H1 (cell line): ENCODE measurements around the gene STX18. TPM values are rescaled to one million over a fixed set of nuclear protein-coding genes. Genes with fewer than 3 reads are reported as not detected.

ENCODE experiments used
- CTCF ChIA-PET: fragments of 300-600 bp; sonication (Branson Sonifier 250); formaldehyde crosslinking; loops from one replicate; lab custom pipeline; 2021; ENCODE audit not compliant: partially characterized antibody; lab: Charles Lee
- POLR2A ChIA-PET: fragments of 300-600 bp; sonication (Branson Sonifier 250); formaldehyde crosslinking; loops from one replicate; lab custom pipeline; 2021; ENCODE audit warnings: inconsistent platforms; ENCODE audit not compliant: partially characterized antibody; lab: Charles Lee
- DNase-seq, 2 experiments: peaks; one replicate each; pipeline versions ENCODE4 v3.0.0 to v3.0.0-alpha.2; 2010 to 2022; ENCODE audit warnings: low spot score in 2 of 2, low read depth in 1 of 2, mixed read lengths in 1 of 2
- FAIRE-seq: peaks from 2 replicates; lab custom pipeline; 2011; peaks lifted over from hg19 to GRCh38; lab: Jason Lieb, UNC
- H2AFZ ChIP-seq: 2 replicates; pipeline ENCODE4 v1.8.1; 2012; ENCODE audit warnings: low read length, inconsistent platforms
- H2AK5ac ChIP-seq: 2 replicates; pipeline ENCODE4 v1.6.1; 2013; ENCODE audit warnings: low read depth, low read length
- H2BK120ac ChIP-seq: replicated peaks from 2 replicates; pipeline ENCODE3; 2013; ENCODE audit warnings: low read depth, low read length, inconsistent platforms
- H2BK12ac ChIP-seq: 2 replicates; pipeline ENCODE4 v1.6.1; 2013; ENCODE audit warnings: low read depth, low read length
- H2BK15ac ChIP-seq: 2 replicates; pipeline ENCODE4 v1.6.1; 2013; ENCODE audit warnings: low read length
- H2BK20ac ChIP-seq: 2 replicates; pipeline ENCODE4 v1.6.1; 2013; ENCODE audit warnings: low read length
- H2BK5ac ChIP-seq: 2 replicates; pipeline ENCODE4 v1.6.1; 2013; ENCODE audit warnings: low read depth, low read length
- H3K14ac ChIP-seq: 2 replicates; pipeline ENCODE4 v1.6.1; 2013; ENCODE audit warnings: inconsistent platforms; ENCODE audit not compliant: insufficient read length
- H3K18ac ChIP-seq: 2 replicates; pipeline ENCODE4 v1.6.1; 2013; ENCODE audit warnings: low read length; ENCODE audit errors: extremely low read depth
- H3K23ac ChIP-seq: 2 replicates; pipeline ENCODE4 v1.6.1; 2013; ENCODE audit warnings: inconsistent platforms; ENCODE audit not compliant: insufficient read length
- H3K23me2 ChIP-seq: 2 replicates; pipeline ENCODE4 v1.6.1; 2013; ENCODE audit warnings: low read depth, low read length
- H3K27ac ChIP-seq: 2 replicates; pipeline ENCODE4 v1.6.1; 2011; ENCODE audit warnings: low read depth, low read length, inconsistent platforms
- H3K27me3 ChIP-seq, 4 experiments: replicated peaks in 1 of 4; 1 replicate in 1 of 4; 2 replicates in 3 of 4; pipeline versions ENCODE4 v1.6.1 to v1.8.1; 2011 to 2013; ENCODE audit warnings: low read length in 3 of 4, mild to moderate bottlenecking in 3 of 4, inconsistent platforms in 2 of 4, mixed read lengths in 2 of 4, moderate library complexity in 1 of 4; ENCODE audit not compliant: control insufficient read depth in 3 of 4, insufficient read depth in 3 of 4; ENCODE audit errors: extremely low read depth in 1 of 4
- H3K36me3 ChIP-seq, 4 experiments: 2 replicates each; pipeline versions ENCODE4 v1.6.1 to v1.8.1; 2011 to 2013; ENCODE audit warnings: mild to moderate bottlenecking in 4 of 4, low read length in 3 of 4, moderate library complexity in 2 of 4, control low read depth in 1 of 4, inconsistent platforms in 1 of 4; ENCODE audit not compliant: insufficient read depth in 4 of 4, control insufficient read depth in 2 of 4
- H3K4ac ChIP-seq: replicated peaks from 2 replicates; pipeline ENCODE3; 2013; ENCODE audit warnings: low read length, low read depth, mixed read lengths, inconsistent platforms; ENCODE audit not compliant: insufficient read length
- H3K4me1 ChIP-seq, 4 experiments: replicated peaks in 1 of 4; 1 replicate in 1 of 4; 2 replicates in 3 of 4; pipeline versions ENCODE4 v1.6.1 to v1.8.1; 2011 to 2013; ENCODE audit warnings: low read length in 3 of 4, inconsistent platforms in 2 of 4, mixed read lengths in 1 of 4; ENCODE audit not compliant: insufficient read depth in 4 of 4, control insufficient read depth in 3 of 4
- H3K4me2 ChIP-seq, 2 experiments: 2 replicates each; pipeline versions ENCODE4 v1.6.1 to v1.8.1; 2011 to 2013; ENCODE audit warnings: low read depth in 2 of 2, low read length in 2 of 2, control low read depth in 1 of 2, inconsistent platforms in 1 of 2, mild to moderate bottlenecking in 1 of 2; ENCODE audit not compliant: insufficient read depth in 1 of 2
- H3K4me3 ChIP-seq, 4 experiments: fragments of 200-600, 300-600 bp in 1 of 4; sonication (generic), shearing (Covaris generic), sonication (Bioruptor Twin) in 1 of 4; 2 replicates each; pipeline versions ENCODE4 v1.5.1 to v1.8.1; 2011 to 2016; ENCODE audit warnings: low read length in 4 of 4, low read depth in 3 of 4, control low read depth in 2 of 4, inconsistent platforms in 2 of 4, mild to moderate bottlenecking in 2 of 4, mixed read lengths in 1 of 4, moderate library complexity in 1 of 4; ENCODE audit not compliant: insufficient read depth in 2 of 4; ENCODE audit errors: extremely low read depth in 1 of 4
- H3K56ac ChIP-seq: replicated peaks from 2 replicates; pipeline ENCODE3; 2013; ENCODE audit warnings: low read depth, mild to moderate bottlenecking, mixed read lengths, low read length, inconsistent platforms; ENCODE audit not compliant: insufficient read length
- H3K79me1 ChIP-seq: 2 replicates; pipeline ENCODE4 v1.6.1; 2013; ENCODE audit warnings: low read depth, low read length, control low read depth
- H3K79me2 ChIP-seq, 2 experiments: 2 replicates each; pipeline versions ENCODE4 v1.6.1 to v1.8.1; 2012 to 2013; ENCODE audit warnings: low read length in 2 of 2, mild to moderate bottlenecking in 2 of 2, inconsistent platforms in 1 of 2; ENCODE audit not compliant: insufficient read depth in 2 of 2, control insufficient read depth in 1 of 2
- H3K9ac ChIP-seq, 4 experiments: replicated peaks in 1 of 4; 1 replicate in 1 of 4; 2 replicates in 3 of 4; pipeline versions ENCODE4 v1.6.1 to v1.8.1; 2011 to 2013; ENCODE audit warnings: low read depth in 3 of 4, low read length in 3 of 4, control low read depth in 2 of 4, mild to moderate bottlenecking in 2 of 4, moderate library complexity in 2 of 4, inconsistent platforms in 1 of 4; ENCODE audit errors: extremely low read depth in 1 of 4
- H3K9me3 ChIP-seq, 2 experiments: 2 replicates each; pipeline versions ENCODE4 v1.6.1 to v1.8.1; 2012 to 2013; ENCODE audit warnings: mild to moderate bottlenecking in 2 of 2, moderate library complexity in 2 of 2, control low read depth in 1 of 2, inconsistent platforms in 1 of 2, low read depth in 1 of 2, low read length in 1 of 2, mixed read lengths in 1 of 2; ENCODE audit not compliant: insufficient read depth in 2 of 2
- H4K20me1 ChIP-seq, 2 experiments: replicated peaks in 1 of 2; 2 replicates each; pipeline versions ENCODE3 to v1.8.1; 2011 to 2013; ENCODE audit warnings: inconsistent platforms in 2 of 2, low read length in 2 of 2, mild to moderate bottlenecking in 1 of 2; ENCODE audit not compliant: insufficient read depth in 2 of 2, control insufficient read depth in 1 of 2
- H4K5ac ChIP-seq: 2 replicates; pipeline ENCODE4 v1.6.1; 2013; ENCODE audit warnings: low read length, low read depth, mixed read lengths, inconsistent platforms; ENCODE audit not compliant: insufficient read length
- H4K8ac ChIP-seq: 2 replicates; pipeline ENCODE4 v1.8.0; 2013; ENCODE audit warnings: mild to moderate bottlenecking, moderate library complexity, low read length, inconsistent platforms; ENCODE audit not compliant: insufficient read depth; ENCODE audit errors: extremely low read depth
- H4K91ac ChIP-seq: replicated peaks from 2 replicates; pipeline ENCODE3; 2013; ENCODE audit warnings: low read length, mixed read lengths, inconsistent platforms; ENCODE audit not compliant: insufficient read length
- CHD2 ChIP-seq: IDR thresholded peaks from 2 replicates; pipeline ENCODE4 v1.6.1; 2012; ENCODE audit warnings: low read length, improper control_type of control experiment
- HDAC2 ChIP-seq, 2 experiments: fragments of 300-600 bp in 1 of 2; sonication (generic) in 1 of 2; IDR thresholded peaks; 2 replicates each; pipeline ENCODE4 v1.6.1; 2011 to 2012; ENCODE audit warnings: low read depth in 2 of 2, low read length in 2 of 2, mild to moderate bottlenecking in 2 of 2, moderate library complexity in 2 of 2, borderline replicate concordance in 1 of 2, inconsistent platforms in 1 of 2
- KDM5A ChIP-seq: fragments of 200-600 bp; IDR thresholded peaks from 2 replicates; pipeline ENCODE4 v1.7.1; 2012; ENCODE audit warnings: mild to moderate bottlenecking, low read length, inconsistent platforms, mixed read lengths
- RNF2 ChIP-seq: fragments of 200-900, 300-1000 bp; sonication (generic); IDR thresholded peaks from 2 replicates; pipeline ENCODE4 v1.7.1; 2016; ENCODE audit warnings: borderline replicate concordance, low read depth, mild to moderate bottlenecking, antibody characterized with exemption, low read length; ENCODE audit not compliant: poor library complexity, severe bottlenecking; ENCODE audit errors: missing control alignments
- SIRT6 ChIP-seq: IDR thresholded peaks from one replicate; pipeline ENCODE4 v1.7.1; 2012; ENCODE audit warnings: low read length, inconsistent platforms
- SP2 ChIP-seq: IDR thresholded peaks from 2 replicates; pipeline ENCODE4 v1.6.1; 2012; ENCODE audit warnings: mild to moderate bottlenecking, low read length, inconsistent platforms
- WGBS, 2 experiments: shearing (Covaris generic) in 1 of 2; methylation state at CpG; one replicate each; pipeline versions ENCODE4 v1.1.6 to v1.1.7; 2013 to 2015; ENCODE audit warnings: low lambda C conversion rate in 2 of 2, mixed read lengths in 2 of 2, inconsistent platforms in 1 of 2, low coverage in 1 of 2, missing lambda C conversion rate in 1 of 2; ENCODE audit not compliant: insufficient replicate concordance in 2 of 2, insufficient coverage in 1 of 2, insufficient read length in 1 of 2; ENCODE audit errors: extremely low coverage in 1 of 2, missing lambda C conversion rate in 1 of 2; 5-methylcytosine and 5-hydroxymethylcytosine counted together
- long read RNA-seq, 2 experiments: library from RNA in 1 of 2; library from capped mRNA in 1 of 2; stranded (forward); transcript quantifications; one replicate each; pipeline ENCODE4 v2.0.0, GENCODE V29; 2021; ENCODE audit warnings: inconsistent platforms in 1 of 2
- polyA minus RNA-seq, 3 experiments: library from RNA; depleted of rRNA, polyadenylated mRNA; stranded (reverse); fragments of >200 nt; gene quantifications; 1 replicate in 2 of 3; 2 replicates in 1 of 3; pipeline ENCODE4 v1.2.3, GENCODE V29; 2011
- polyA plus RNA-seq, 7 experiments: library from polyadenylated mRNA; depleted of rRNA in 3 of 7; stranded (reverse) in 5 of 7; unstranded in 2 of 7; fragments of >200 nt in 5 of 7; fragments of 200-250 nt in 2 of 7; gene quantifications; 1 replicate in 5 of 7; 2 replicates in 1 of 7; 4 replicates in 1 of 7; pipeline versions ENCODE4 v1.2.1 to v1.2.3, GENCODE V29; 2011 to 2013; ENCODE audit warnings: missing spikeins in 2 of 7, mixed read lengths in 2 of 7
- total RNA-seq: library from RNA; stranded (reverse); fragmentation: NEBNext Ultra II Directional; extraction: Animal tissue kit (Norgen Biotek cat#: 25700); gene quantifications from 2 replicates; pipeline ENCODE4 v1.2.1, GENCODE V29; 2021

The STX18 gene
- total RNA-seq (18.3 and 20.0 TPM in 2 replicates), polyA plus RNA-seq (2011; rRNA removed) (9.8 and 14.6 TPM in 2 replicates), polyA minus RNA-seq (2011; rRNA and poly(A)+ RNA removed) (13.0 and 13.2 TPM in 2 replicates)
- 15.2 TPM for polyA plus RNA-seq (2011; cell fraction: cytosol; rRNA removed)
- polyA plus RNA-seq (2011; cell fraction: nucleus; rRNA removed), result 13.5 TPM
- 15.6 to 17.3 TPM (median 16.7 TPM) in 4 replicates for polyA plus RNA-seq (2012, experiment 1 of 2)
- polyA plus RNA-seq (2012, experiment 2 of 2), result 4.7 TPM
- polyA plus RNA-seq (2013, experiment 1 of 2), result 14.5 TPM
- polyA plus RNA-seq (2013, experiment 2 of 2), result 13.5 TPM
- polyA minus RNA-seq (2011; cell fraction: cytosol; rRNA and poly(A)+ RNA removed), result 9.8 TPM
- polyA minus RNA-seq (2011; cell fraction: nucleus; rRNA and poly(A)+ RNA removed), result 13.9 TPM
- long read RNA-seq, experiment 1, transcript STX18-201 (11 exons, 2,138 nt), result major isoform, 9 of 20 reads
- long read RNA-seq, experiment 1, partial matches to known transcripts, result 6 of 20 reads
- long read RNA-seq, experiment 1, other reads (novel, unspliced or antisense), result 2 of 20 reads
- long read RNA-seq, experiment 2, transcript STX18-201 (11 exons, 2,138 nt), result major isoform, 7 of 9 reads
- long read RNA-seq, experiment 2, partial matches to known transcripts, result 0 of 9 reads
- long read RNA-seq, experiment 2, other reads (novel, unspliced or antisense), result 2 of 9 reads

- Histone ChIP-seq H3K79me2 (peaks cover 4 to 44% of the 10 kb centered on the region in 2 experiments; a peak in 3 of 4 replicates), H3K18ac (peak within 1 kb of the TSS; percentile 95), H2BK5ac (peak within 1 kb of the TSS; percentile 82; the same call in 1 of the 2 replicates), H3K36me3 (peaks cover 0 to 7% (median 2%) of the 10 kb centered on the region in 4 experiments; a peak in 3 of 8 replicates), H3K23ac (no peak within 1 kb of the TSS), H3K23me2 (peaks cover 9% of the 10 kb centered on the region), H3K56ac (no peak within 1 kb of the TSS), H4K91ac (peak within 1 kb of the TSS; percentile 71), H4K20me1 (peaks cover 2 to 6% of the 10 kb centered on the region in 2 experiments), H4K8ac (peak within 1 kb of the TSS; percentile 97), H3K4me3 (peak within 1 kb of the TSS; percentile 88 to 95 (median 90)), H3K27ac (peak within 1 kb of the TSS; percentile 86), H3K9me3 (no peaks in the 10 kb centered on the region), H3K79me1 (peaks cover 6% of the 10 kb centered on the region), H2BK20ac (no peak within 1 kb of the TSS), H2AFZ (peak within 1 kb of the TSS; percentile 90), H3K14ac (no peak within 1 kb of the TSS), H3K4me2 (peak within 1 kb of the TSS; percentile 72 to 82), H3K4me1 (0 out of 7 replicates have a peak, but pooled peaks cover 0 to 3% (median 0%) of the 10 kb centered on the region in 4 experiments), H3K4ac (no peak within 1 kb of the TSS), H2BK120ac (no peak within 1 kb of the TSS), H3K9ac (peak within 1 kb of the TSS; percentile 77 to 91 (median 86)), H2AK5ac (no peak within 1 kb of the TSS; the same call in 1 of the 2 replicates), H3K27me3 (no peaks in the 10 kb centered on the region), H4K5ac (peak within 1 kb of the TSS; percentile 67), H2BK15ac (peak within 1 kb of the TSS; percentile 74; the same call in 1 of the 2 replicates), H2BK12ac (no peak within 1 kb of the TSS)
- CTCF ChIA-PET, result interaction anchor here (0.7 to 3.7 kb wide), 13 partner anchors 14 to 136 kb away, joined by 3 to 15 read pairs (median 5); no protein-coding TSS in a partner anchor
- DNase-seq (peak; percentile 44 to 99), FAIRE-seq (no peak)
- 2% methylated on average over 48 of the region's 76 CpGs; no CpG with 5 or more reads in 1 of the 2 experiments for WGBS, 2 experiments
- POLR2A ChIA-PET, result interaction anchor here (0.9 to 3.5 kb wide), 12 partner anchors 9 to 126 kb away, joined by 3 to 17 read pairs (median 4); no protein-coding TSS in a partner anchor
- TF ChIP-seq SP2 (no peak), CHD2 (peak; percentile 80), KDM5A (peak; percentile 94), HDAC2 (IDR thresholded peaks at IDR 0.05; ENCODE audit: borderline replicate concordance in 1 of 2, low read depth in 2 of 2, low read length in 2 of 2) (0 out of 4 replicates have a peak, but pooled peaks of 1 of the 2 experiments have one; percentile 45), RNF2 (no peak), SIRT6 (no peak)
Measured at GRCh38 chr4:4541661-4542570, at the start of gene STX18. Gene STX18, minus strand, starts transcription at chr4:4542048. Its CDS starts 84 bp downstream, at chr4:4541964.
